Measurements from ENCODE around the gene DMRT1.
A peak's percentile ranks its signal among the peaks of the same experiment; 100 is the strongest.

The DMRT1 gene

DNA sequence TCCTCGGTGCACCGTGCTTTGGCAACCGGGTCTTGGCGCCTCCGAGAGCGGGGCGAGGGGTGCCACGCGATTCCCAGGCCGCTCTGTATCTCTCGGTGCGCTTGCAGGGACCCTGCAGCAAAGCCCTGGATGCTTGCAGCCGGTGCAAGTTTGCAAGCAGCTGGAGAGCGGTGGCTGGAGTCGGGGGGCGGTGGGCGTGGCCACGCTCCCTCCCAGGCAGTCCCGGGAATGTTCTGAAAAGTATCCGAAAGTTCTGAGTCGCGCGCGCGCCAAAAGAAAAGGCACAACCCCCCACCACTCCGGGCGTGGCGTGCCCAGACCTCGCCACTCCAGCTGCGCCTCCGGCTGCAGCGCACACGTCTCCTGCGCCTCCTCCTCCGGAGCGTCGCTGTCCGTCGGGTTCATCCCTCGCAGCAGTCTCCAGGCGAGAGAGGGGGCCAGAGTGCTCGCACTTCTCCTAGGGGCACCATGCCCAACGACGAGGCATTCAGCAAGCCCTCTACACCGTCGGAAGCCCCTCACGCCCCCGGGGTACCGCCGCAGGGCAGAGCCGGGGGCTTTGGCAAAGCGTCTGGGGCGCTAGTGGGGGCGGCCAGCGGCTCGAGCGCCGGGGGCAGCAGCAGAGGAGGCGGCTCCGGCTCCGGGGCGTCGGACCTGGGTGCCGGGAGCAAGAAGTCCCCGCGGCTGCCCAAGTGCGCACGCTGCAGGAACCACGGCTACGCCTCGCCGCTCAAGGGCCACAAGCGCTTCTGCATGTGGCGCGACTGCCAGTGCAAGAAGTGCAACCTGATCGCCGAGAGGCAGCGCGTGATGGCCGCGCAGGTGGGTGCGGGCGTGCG, at the start of gene DMRT1:
Gene DMRT1 (plus strand): TSS at position 327 of the 839 bp plus-strand sequence. CDS start 142 bp downstream, at position 469.
- peak; percentile 22 for DNase-seq

DNA sequence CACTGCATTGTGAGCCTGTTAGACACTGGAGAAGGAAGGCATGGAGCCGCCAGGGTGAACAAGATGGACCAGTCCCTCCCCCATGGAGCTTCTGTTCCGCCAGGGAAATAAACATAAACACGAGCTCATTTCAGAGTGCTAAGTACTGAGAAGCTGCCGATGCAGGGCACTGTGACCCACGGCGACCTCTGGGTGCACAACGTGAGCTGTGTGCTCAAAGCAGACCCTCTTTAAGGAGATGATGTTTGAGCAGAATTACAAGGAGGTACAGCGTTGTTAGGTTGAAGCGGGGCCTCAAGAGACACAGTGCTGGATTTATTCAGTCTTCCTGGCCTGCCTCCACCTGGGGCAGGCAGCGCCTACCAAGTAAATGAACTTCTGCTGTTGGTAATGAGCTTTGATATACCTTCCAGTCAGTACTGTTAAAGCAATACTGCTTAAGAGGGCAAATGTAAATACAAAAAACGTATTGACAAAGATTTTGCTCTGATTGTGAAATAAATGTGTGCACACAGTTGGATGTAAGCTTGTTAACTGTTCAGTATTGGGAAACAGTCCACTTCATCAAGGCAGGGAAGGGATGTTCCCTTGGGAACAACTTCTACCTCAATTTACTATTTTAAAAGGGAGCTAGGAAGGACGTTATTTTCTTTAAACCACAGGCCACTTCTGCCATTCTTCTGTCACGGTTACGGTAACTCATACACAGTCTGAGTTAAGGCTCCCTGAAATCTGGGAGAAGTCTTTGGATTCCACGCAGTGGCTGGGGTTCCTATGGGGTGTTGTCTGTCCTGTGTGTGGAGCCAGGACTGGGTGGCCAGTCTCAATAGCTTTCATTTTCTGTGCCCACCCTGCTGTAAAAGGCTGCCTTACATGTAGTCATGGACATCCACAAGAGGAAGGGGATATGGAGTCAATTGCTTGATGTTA, 48.9 kb upstream of the DMRT1 start:
- no peak for DNase-seq

DNA sequence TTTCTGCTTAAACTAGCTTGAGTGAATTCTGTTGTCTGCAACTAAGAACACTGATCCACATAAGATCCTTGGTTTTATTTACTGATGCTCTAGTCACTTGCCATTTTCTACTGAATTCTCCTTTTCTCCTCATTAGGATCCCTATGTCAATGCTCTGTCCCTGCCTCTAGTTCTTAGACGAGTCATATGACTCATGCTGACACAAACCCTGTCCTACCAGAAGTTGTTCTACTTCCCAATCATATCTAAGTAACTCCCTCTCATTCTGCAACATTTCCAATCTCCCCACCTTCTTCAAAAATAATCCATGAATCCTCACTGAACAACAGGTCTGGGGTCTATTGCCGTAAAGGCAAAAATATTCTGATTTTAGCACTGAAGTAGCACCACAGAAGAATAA, 47.1 kb upstream of the DMRT1 start:
- no peak for DNase-seq

DNA sequence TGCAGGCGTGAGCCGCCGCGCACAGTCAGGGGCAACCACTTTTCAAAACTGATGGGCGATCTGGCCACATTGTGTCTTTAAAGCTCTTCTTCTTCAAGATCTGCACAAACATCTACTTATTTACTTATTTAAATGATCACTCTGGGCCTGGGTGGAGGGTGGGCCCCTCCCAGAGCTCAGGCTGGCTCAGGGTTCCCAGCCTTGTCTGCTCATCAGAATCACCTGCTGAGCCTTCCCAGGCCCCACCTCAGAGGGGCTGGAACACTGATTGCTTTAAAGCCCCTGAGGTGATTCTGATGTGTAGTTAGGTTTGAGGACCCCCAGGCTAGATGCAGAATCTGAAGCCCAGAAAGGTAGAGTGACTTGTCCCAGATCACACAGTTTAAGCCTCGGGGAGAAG, 45.6 kb upstream of the DMRT1 start:
- DNase-seq = no peak

DNA sequence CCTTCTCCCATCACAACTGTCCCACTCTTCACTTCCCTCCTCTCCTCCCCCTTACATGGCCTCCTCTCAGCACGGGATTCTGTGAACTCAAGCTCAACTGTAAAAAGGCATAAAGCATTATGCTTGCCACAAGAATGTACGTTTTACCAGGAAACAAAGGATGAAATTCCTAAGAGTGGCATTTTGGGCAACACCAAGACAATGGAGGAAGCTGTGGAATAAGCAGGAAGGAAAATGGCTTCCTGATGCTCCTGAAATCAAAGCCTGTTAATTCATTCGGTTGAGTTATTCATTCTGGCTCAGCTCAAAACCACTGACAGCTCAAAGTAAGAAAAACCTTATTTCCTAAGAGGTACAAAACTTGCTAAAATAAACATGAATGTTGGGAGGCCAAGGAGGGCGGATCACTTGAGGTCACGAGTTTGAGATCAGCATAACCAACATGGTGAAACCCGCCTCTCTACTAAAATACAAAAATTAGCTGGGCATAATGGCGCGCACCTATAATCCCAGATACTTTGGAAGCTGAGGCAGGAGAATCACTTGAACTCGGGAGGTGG, 40.8 kb upstream of the DMRT1 start:
- DNase-seq = no peak

DNA sequence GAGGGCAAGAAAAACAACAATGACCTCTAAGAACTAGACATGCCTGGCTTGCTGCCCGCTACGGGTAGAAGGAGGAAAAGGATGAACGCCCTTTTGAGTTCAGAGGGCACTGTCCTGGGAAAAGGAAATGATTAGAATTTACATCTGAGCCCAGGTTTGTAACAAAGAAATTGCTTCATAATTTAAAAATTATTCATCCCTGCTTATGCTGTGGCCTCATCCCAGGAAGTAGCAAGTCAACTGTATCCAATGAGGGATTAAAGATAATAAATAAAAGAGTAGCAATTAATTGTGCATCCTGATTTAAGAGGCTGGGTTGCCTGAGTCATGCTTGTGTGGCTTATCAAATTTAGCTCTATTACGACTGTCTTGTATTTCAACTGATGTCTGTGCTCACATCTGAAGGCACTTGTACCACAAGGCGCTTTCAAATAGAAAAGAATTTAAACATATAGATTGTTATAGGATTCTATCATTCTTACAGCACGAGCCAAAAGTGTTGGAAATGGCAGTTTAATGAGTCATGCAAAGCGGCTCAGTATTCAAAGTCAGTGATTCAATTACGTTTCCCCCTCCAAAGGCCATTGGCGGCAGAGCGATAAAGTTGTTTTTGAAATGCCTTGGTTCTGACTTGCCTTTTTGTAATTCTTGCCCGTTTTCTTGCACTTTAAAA, 40.0 kb upstream of the DMRT1 start:
- no peak for DNase-seq

DNA sequence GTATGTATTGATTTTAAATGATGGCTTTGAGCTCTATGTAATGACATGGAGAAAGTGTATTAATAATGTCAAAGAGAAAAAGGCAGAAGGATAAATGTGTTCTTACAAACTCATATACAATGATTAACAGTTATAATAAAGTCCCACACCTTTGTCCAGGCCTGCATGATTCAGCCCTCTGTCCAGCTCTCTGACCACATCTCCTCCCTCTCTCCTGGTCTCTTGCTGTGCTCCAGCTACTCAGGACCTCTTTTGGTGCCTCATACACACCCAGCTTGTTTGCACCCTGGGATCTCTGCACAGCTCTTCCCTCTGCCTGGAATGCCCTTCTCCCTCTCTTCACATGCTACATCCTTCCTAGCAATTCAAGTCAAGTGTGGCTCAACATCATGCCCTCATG, 37.5 kb upstream of the DMRT1 start:
- no peak for DNase-seq

DNA sequence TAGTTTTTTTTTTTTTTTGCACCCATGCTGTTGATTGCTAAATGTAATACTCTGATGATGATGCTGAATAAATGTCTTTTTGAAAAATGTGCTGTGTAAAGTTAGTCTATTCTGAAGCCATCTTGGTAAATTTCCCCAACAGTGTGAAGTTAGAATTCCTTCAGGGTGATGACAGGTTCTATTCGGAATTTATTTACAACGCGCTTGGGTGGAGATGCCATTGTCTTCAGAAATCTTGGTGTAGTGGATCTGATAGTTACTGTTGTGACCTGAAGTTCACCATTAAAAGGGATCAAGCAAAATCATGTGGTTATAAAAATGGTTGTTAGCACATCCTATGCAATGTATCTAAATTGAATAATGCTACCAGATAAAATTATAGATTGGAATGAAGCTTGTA, 36.3 kb upstream of the DMRT1 start:
- no peak for DNase-seq

DNA sequence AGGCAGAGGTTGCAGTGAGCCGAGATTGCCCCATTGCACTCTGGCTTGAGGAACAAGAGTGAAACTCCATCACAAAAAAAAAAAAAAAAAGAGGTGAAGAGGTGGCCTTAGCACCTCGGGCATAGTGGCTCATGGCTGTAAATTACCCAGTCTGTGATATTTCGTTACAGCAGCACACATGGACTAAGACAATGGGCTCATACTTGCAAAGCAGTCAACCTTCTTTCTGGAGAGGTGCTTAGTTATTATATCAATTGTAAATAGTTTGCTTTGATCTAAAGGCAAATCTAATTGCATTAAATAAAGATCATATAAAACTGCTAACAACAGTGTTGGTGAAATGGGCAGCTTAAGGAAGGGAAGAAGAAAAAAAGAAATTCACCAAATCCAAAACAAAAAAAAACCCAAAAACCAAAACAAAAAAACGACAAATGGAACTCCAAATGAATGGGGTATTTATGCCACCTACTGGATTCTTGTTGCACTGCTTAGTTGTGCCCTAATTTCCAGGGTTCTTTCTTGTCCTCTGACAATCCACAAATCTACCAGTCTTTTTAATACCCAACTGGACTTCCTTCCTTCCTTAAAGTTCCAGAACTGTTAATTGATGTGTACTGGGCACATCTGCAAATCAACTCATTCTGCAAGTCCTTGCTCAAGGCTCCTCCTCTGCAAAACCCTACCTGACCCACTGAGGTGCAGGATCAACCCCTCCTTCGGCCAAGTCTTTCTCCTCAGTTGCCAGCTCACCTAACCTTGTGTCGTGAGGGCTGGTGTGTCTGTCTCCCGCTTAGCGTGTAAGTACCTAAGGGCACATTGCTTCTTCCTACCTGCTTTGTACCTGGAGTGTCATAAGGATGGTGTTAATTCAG, 35.0 kb upstream of the DMRT1 start:
- no peak for DNase-seq

DNA sequence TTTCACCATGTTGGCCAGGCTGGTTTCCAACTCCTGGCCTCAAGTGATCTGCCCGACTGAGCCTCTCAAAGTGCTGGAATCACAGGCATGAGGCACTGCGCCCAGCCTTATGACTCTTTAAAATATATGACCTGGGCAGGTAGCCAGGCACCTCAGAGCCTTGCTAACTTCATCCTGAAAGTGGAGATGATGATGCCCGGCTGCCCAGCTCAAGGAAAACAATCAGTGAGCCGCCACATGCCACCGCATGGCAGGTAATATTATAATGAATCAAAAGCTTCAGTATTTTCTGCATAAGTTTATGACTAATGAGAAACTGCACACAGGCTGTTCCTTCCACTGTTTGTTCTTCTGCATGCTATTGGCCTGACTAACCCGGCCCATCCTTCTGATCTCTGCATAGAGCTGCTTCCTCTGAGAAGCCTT, 30.4 kb upstream of the DMRT1 start:
- no peak for DNase-seq

DNA sequence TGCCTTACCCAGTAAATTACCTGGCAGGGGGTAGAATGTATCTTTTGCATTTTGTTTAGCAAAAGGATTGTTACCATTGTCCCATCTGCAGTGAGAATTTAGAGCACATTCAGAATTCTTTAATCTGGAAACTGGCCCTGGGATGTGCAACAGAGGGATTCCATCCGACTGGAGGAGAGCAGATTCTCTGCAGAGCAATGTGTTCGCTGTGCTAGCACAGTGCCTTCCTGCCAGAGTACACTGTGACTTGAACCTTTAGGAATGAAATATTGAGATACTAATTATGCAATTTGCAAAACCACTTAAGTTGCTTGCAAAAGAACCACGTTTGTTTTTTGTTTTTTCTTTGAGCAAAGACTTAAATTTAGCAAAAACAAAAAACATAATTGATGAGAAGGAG, 22.5 kb upstream of the DMRT1 start:
- no peak for DNase-seq

DNA sequence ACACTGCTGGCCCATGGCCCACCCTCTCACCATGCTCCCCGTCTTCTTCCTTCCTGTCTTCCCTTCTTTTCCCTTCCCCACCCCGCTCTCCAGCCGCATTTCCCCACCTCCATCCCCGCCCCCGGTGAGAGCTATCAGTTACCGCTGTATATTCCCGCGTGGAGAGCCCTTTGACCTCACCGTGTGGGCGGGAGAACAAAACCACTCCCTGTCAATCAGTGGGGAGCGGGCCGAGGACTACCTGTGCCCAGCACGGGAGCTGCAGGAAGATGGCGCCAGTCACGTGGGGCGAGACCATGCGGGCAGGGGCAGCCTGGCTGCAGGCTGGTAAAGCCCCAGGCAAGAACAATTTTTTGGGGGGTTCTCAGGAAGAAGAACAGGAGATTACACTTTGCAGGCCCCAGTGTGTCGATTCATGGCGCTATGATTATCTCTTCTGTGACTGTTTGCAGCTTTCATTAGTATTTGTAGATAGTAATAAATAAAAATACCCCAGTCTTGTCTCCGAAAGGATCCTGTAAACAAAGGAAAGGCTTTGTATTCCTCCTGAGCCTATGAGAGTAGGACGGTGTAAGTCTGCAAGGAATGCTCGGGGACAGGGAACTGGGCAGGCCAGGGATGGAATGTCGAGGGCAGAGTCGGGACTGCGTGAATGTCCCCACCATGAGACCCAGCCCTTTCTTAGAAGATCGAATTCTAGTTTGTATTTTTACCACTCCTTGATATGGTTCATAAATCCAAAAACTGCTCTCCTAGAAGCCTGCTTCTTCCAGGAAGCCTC, 14.8 kb upstream of the DMRT1 start:
- DNase-seq = no peak

DNA sequence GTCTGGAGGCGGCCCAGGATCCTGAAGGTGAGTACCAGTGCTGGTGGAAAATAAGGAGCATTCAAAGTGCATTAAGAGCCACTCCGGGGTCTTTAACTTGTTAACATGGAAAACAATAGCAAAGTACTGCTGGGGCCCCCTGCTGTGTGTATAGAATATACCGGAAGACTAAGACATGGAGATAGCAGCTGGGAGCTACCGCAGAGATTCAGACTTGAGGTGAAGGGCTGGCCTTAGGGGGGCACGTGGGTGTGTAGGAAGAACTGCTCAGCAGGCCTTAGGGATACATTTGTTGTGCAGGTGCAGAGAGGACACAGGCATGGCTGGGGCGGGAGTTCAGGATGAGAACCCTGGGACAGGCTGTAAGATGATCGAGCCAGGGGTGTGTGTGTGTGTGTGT, 1.2 kb upstream of the DMRT1 start:
- no peak for DNase-seq

DNA sequence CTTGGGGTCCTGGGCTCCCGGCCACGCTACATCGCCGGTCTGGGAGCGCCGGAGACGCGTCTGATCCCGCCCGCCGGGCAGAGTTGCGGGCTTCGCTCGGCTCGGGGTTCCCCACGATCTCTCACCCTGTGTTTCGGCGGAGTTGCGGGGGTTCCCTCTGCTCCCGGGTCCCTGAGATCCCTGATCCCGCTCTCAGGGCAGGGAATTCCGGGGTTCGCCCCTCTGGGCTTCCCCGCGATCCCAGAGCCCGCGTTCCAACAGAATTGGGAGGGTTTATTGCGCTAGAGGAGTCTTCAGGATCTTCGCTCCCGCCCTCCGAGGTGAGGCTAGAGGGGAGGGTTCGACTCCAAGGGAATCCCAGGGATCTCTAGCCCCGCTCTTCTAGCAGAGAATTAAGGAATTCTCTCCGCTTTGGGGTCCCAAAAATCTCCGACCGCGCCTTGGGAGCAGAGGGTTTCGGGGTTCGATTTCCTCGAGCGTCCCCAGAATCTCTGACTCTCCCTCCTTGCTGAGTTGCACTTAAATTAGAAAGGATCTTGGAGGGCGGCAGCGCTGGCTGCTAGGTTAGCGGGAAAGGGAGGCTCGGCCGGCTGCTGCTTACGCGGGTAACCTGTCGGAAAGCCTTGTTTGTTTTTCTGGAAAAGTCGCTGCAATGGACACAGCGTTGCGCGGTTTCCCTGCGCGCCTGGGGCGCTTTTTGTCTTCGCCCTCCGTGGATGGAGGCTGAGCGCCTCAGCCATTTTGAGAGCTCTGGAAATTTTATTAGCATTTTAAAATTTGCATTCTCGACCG, 1.3 kb downstream of the DMRT1 start:
- no peak for DNase-seq

DNA sequence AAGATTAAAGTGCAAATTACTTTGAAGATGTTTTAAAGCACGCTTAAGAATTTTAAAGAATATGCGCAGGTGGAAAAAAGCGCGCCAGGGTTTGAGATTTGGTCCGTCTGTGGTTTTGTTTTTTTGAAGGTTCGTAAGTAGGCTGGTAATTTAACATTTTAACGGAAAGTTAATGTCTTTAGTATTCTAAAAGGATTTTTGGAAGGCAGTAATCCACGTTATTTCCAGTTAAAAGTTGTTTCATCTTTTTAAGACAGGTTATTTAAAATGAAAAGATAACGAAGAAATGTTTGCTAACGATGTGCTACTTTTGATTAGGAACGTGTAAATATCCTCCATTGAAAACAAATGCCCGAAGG, 1.9 kb downstream of the DMRT1 start:
- DNase-seq = no peak

DNA sequence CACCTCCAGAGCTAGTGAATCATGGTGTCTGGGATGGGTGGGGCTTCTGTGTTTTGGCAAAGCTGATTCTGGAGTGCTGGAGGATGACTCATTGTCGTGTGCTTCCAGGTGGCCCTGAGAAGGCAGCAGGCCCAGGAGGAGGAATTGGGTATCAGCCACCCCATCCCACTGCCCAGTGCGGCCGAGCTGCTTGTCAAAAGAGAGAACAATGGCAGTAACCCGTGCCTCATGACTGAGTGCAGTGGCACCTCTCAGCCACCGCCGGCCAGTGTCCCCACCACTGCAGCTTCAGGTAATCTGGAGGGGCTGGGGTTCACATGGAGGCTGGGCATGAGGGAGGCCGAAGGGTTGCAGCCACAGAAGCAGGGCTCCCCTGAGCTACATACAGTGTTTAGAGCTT, 5.4 kb downstream of the DMRT1 start:
- DNase-seq = no peak

DNA sequence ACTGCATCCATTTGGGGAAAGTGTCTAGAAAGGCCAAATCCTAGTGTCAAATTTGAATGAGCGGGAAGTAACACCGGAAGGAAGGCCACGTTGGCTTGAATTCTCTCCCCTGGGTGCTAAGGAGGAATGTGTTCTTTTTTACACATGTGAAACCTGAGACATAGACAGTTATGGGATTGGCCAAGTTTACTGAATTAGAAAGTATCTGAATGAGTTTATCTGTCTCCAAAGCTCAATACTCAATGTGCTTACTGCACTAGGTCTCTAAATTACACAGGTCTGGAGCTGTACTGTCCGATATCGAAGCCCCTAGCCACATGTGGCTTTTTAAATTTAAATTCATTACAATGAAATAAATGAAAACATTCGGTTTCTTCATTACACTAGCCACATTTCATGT, 6.0 kb downstream of the DMRT1 start:
- DNase-seq = no peak

DNA sequence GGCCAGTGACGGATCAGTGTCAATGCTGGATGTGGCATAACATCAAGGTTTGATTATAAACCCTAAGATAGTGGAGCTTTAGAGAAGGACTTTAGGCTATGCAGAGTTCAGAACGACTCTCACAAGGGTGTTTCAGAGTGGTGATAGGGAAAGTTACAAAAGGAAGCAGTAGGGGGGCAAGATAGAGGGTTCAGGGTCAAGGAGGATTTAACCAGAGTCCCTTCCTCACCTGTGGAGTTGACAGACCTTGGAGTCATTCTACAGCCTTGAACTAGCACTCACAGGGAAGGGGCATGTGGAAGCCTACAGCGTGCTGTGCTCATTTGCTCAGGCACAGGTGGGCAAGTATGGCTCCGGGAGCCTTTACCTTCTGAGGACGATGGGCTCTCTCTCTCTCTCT, 7.9 kb downstream of the DMRT1 start:
- no peak for DNase-seq

DNA sequence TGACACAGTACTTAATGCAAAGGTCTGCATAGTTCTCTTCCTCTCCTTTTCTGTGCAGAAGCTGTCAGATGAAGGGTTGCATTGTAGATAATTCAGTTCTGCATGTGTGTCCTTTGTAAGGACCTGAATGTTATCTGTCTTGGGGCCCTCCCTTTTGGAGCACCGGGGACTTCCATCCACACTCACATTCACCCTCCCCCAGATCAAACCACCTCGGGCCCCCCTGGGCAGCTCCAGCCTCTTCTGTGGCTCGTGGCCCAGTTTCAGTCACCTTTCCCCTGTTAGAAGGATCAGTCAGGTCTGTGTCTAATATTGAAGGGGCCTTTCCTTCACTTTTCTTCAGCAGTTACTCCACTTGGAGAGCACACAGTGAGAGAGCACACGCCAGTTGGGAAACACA, 11.0 kb downstream of the DMRT1 start:
- DNase-seq = no peak

DNA sequence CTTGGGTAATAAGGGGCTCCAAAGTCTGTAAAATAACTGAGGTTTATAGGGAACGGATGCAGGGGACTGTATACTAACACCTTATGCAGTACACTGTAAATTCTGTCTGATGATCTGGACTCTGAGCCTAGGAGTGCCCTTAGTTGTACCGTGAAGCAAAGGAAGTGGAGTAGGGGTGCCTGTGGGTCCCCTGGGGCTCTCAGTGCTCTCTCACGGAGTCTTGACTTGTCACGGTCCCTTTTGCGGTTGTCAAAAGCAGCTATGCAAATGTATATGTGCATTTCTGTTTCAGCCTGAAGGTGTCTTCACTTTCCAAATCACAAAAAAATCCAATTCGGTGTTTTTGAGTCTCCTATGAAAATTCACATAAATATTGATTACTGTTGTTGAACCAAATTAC, 17.8 kb downstream of the DMRT1 start:
- DNase-seq = no peak

DNA sequence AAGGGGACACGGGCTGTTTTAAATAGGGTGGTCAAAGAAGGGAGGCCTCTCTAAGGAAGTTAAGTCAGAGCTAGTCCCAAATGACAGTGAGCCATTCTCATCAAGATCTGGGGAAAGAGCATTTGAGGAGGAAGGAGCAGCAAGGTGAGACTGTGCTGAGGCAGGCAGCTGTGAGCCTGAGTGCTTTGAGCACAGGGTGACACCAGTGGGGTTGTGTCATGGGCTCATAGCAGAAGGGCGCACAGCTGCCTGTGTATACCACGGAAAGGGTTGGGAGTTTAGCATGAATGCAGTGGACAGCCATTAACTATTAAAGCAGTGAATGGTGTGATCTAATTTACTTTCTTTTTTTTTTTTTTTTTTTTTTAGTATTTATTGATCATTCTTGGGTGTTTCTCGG, 19.2 kb downstream of the DMRT1 start:
- no peak for DNase-seq

Data from NCI-H510A (cell line).